Calu3 (cell line): ENCODE results near the gene NHSL1. TPM values are rescaled to one million over a fixed set of nuclear protein-coding genes. Genes with fewer than 3 reads are reported as not detected.

ENCODE experiments used
- BruUV-seq: library from RNA; stranded (reverse); fragments of 400-500 nt; replicated peaks from 2 replicates; lab custom pipeline; 2021; lab: Mats Ljungman, UMichigan
- CTCF ChIA-PET: fragments of 300-600 bp; sonication (Branson Sonifier 250); formaldehyde crosslinking; loops from one replicate; lab custom pipeline; 2022; ENCODE audit warnings: antibody characterized with exemption; lab: Charles Lee
- DNase-seq: peaks from one replicate; pipeline ENCODE4 v3.0.0; 2022
- H3K27ac Mint-ChIP-seq: one replicate; pipeline ENCODE4 v1.8.0; 2022; ENCODE audit warnings: mixed read lengths; ENCODE audit not compliant: unreplicated experiment
- H3K27me3 Mint-ChIP-seq: one replicate; pipeline ENCODE4 v1.8.0; 2022; ENCODE audit warnings: mixed read lengths; ENCODE audit not compliant: unreplicated experiment
- H3K36me3 Mint-ChIP-seq: one replicate; pipeline ENCODE4 v1.8.0; 2022; ENCODE audit warnings: mild to moderate bottlenecking, moderate library complexity, mixed read lengths; ENCODE audit not compliant: insufficient read depth, unreplicated experiment
- H3K4me1 Mint-ChIP-seq: one replicate; pipeline ENCODE4 v1.8.0; 2022; ENCODE audit warnings: mild to moderate bottlenecking, low read depth, mixed read lengths; ENCODE audit not compliant: unreplicated experiment
- H3K4me3 Mint-ChIP-seq: one replicate; pipeline ENCODE4 v1.8.0; 2022; ENCODE audit warnings: mild to moderate bottlenecking, low read depth, moderate library complexity, mixed read lengths; ENCODE audit not compliant: unreplicated experiment
- H3K9me3 Mint-ChIP-seq: one replicate; pipeline ENCODE4 v1.8.0; 2022; ENCODE audit warnings: low read depth, mixed read lengths; ENCODE audit not compliant: unreplicated experiment
- CTCF ChIP-seq: fragments of 200-600 bp; IDR thresholded peaks from one replicate; pipeline ENCODE4 v1.8.0; 2022; ENCODE audit warnings: antibody characterized with exemption; ENCODE audit not compliant: unreplicated experiment
- intact Hi-C: fragments of 100-400 bp; cut with micrococcal nuclease; formaldehyde crosslinking; loops from one replicate; pipeline ENCODE4 v1.10.0; 2022; ENCODE audit not compliant: unreplicated experiment
- total RNA-seq: library from RNA; stranded (reverse); gene quantifications from 2 replicates; pipeline ENCODE4 v1.2.3, GENCODE V29; 2022

NHSL1 gene
- total RNA-seq, 1 experiment from 2014 or later = 26.6 TPM

GRCh38 chr6:138531387-138531786, 32.1 kb upstream of the NHSL1 start:
- BruUV-seq = no TSS peak
- no peak for TF ChIP-seq CTCF
- no peak for DNase-seq
- CTCF ChIA-PET = no interaction called here
- no peaks in the 10 kb centered on the region for H3K9me3 Mint-ChIP-seq
- H3K4me3 Mint-ChIP-seq = no peak overlapping the region
- H3K27ac Mint-ChIP-seq = no peak overlapping the region
- no peaks in the 10 kb centered on the region for H3K4me1 Mint-ChIP-seq
- intact Hi-C loops = no loop called here
- no peaks in the 10 kb centered on the region for H3K27me3 Mint-ChIP-seq
- no peaks in the 10 kb centered on the region for H3K36me3 Mint-ChIP-seq

DNA sequence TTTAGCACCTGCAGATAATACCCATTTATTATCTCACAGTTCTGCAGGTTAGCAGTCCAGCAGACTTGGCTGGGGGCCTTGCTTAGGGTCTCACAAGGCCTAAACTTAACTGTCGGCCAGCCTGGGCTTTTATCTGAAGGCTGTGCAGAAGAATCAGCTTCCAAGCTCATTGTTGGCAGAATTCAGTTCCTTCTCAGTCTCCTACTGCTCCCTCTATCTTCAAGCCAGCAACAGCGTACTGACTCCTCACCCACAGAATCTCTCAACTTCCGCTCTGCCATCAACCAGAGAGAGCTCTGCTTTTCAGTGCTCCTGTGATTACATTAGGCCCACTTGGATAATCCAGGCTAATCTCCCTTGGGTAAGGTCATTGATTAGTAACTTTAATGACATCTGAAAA, 30.2 kb upstream of the NHSL1 start:
- intact Hi-C loops = loop anchor here (10.0 kb wide), 1 partner anchor 235 kb away; no protein-coding TSS in a partner anchor
- H3K36me3 Mint-ChIP-seq = no peaks in the 10 kb centered on the region
- H3K9me3 Mint-ChIP-seq = no peaks in the 10 kb centered on the region
- DNase-seq = no peak
- no peak overlapping the region for H3K4me3 Mint-ChIP-seq
- BruUV-seq = no TSS peak
- no peaks in the 10 kb centered on the region for H3K27me3 Mint-ChIP-seq
- TF ChIP-seq CTCF = no peak
- CTCF ChIA-PET = no interaction called here
- H3K27ac Mint-ChIP-seq = no peak overlapping the region
- no peaks in the 10 kb centered on the region for H3K4me1 Mint-ChIP-seq

DNA sequence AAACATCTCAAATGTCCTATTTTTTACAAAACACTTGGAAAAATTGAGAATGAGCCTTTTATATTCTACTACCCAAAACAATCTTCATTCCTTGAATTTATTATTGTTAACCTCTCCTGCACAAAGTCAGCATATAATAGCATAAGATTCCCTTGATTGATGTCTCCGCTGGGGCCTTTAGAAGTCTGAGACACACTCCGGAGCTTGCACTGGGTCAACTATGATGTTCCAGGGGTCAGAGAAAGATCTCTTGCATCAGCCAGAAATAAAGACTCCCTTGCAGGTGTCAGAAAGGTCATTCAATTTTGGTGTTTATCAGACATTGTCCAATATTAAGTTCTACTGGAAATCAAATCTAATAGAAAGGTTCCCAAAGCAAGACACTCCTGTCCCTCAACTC, 29.7 kb upstream of the NHSL1 start:
- no peak for DNase-seq
- no peaks in the 10 kb centered on the region for H3K9me3 Mint-ChIP-seq
- no peaks in the 10 kb centered on the region for H3K4me1 Mint-ChIP-seq
- no peak overlapping the region for H3K4me3 Mint-ChIP-seq
- TF ChIP-seq CTCF = no peak
- no TSS peak for BruUV-seq
- H3K27me3 Mint-ChIP-seq = no peaks in the 10 kb centered on the region
- CTCF ChIA-PET = no interaction called here
- H3K27ac Mint-ChIP-seq = no peak overlapping the region
- intact Hi-C loops = loop anchor here (10.0 kb wide), 1 partner anchor 236 kb away; no protein-coding TSS in a partner anchor
- no peaks in the 10 kb centered on the region for H3K36me3 Mint-ChIP-seq

GRCh38 chr6:138528137-138528536, 28.8 kb upstream of the NHSL1 start:
- Mint-ChIP-seq H3K36me3 (no peaks in the 10 kb centered on the region), H3K27ac (no peak overlapping the region)
- CTCF ChIA-PET = no interaction called here

More at GRCh38 chr6:138528137-138528536, 28.8 kb upstream of the NHSL1 start:
- no peaks in the 10 kb centered on the region for H3K4me1 Mint-ChIP-seq
- BruUV-seq = no TSS peak
- TF ChIP-seq CTCF = no peak
- DNase-seq = no peak
- H3K4me3 Mint-ChIP-seq = no peak overlapping the region
- intact Hi-C loops = loop anchor here (10.0 kb wide), 1 partner anchor 237 kb away; no protein-coding TSS in a partner anchor
- H3K27me3 Mint-ChIP-seq = no peaks in the 10 kb centered on the region
- no peaks in the 10 kb centered on the region for H3K9me3 Mint-ChIP-seq
